NCI-H2081 (cell line): ENCODE data around the gene POU2F1.

ENCODE experiments used
- DNase-seq, 2 experiments: peaks; one replicate each; lab custom pipeline; 2025; lab: John Stamatoyannopoulos, UW

The POU2F1 gene

DNA sequence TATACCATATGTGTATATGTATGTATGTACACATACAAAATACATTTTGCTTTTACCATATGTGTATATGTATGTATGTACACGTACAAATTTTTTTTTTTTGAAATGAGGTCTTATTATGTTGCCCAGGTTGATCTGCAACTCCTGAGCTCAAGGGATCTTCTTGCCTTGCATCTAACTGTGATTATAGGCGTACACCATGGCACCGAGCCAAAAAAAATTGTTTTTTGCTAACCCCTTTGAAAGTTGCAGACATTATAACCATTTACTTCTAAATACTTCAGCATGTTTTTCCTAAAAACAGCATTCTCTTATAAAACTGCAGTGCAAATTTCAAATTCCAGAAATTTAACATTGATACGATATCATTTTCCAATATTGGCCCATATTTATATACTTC is 147.0 kb downstream of the POU2F1 start:
- no peak for DNase-seq

DNA sequence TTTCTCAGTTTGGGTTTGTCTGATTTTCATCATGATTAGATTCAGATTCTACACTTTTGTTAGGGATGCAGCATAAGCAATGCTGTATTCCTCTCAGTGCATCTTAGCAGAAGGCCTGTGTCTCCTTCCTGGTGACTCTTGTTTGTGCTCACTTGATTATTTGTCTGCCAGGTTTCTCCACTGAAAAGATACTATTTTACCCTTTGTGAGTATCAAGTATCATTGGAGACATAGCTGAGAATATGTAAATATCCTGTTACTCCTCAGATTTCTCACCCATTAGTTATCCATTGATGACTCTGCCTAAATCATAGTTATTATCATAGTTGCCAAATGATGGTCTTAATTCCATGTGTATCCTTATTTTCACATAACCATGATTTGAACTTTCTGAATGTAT is 148.5 kb downstream of the POU2F1 start:
- no peak for DNase-seq

DNA sequence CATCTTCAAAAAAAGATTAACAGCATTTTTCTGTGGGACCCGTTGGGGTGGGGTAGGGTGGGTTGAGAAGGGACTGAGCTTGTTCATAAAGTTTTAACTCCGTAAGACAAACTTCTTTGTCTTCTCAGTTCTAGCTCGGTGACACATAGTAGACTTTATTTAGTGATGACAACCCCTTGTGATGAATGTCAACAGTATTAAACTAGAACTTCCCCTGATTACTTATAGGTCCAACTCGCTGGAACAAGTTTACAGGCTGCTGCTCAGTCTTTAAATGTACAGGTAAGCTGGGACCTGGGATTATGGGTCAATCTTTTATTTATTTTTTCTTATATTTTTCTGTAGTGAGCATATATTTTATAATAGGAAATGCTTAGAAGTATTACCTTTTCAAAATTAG is 149.2 kb downstream of the POU2F1 start:
- DNase-seq: no peak

DNA sequence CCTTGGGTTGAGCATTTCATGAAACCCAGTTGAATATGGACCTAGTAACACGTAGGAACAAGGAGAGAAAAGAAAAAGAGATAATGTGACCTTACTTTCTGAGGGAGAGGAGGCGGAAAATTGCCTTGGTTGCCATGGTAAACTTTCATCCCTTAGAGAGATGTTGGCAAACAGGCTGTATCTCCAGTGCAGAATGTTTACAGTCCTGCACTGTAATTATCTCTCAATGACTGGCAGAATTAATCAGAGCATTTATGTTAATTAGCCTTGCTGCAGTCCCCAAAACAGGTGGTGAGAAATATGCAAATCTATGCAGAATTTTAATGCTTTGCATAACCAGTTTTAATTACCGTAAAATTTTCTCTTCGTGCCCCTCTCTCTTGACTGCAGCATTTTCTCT is 150.3 kb downstream of the POU2F1 start:
- peak; percentile 58 to 82 for DNase-seq

DNA sequence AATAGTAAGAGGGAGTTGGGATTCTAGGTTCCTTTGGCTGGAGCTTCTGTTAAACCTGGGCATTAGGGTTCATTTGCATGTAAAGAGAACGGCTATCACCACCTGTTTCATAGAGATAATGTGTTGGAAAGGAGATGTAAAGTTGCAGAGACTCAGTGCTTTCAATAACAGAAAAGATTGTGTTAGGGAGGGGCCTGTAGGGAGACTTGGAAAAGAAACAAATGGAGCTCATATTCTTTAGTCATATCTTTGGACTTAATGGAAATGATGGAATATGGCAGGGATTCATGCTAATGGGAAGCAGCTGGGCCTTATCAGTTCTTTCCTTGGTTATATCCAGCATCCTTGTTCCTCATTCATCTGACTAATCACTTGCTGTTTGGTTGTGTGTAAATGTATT is 152.7 kb downstream of the POU2F1 start:
- DNase-seq: no peak

DNA sequence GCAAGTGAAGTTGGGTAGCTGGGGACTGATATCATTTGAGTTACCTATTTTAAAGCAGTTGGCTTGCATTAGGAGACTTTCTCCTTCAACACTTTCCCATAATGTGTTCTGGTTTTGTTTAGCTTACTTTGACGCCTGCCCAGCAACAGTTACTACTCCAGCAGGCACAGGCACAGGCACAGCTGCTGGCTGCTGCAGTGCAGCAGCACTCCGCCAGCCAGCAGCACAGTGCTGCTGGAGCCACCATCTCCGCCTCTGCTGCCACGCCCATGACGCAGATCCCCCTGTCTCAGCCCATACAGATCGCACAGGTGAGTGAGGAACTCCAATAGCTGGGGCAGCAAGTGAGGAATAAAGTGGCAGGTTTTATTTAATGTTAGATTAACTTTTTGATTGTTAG is 153.3 kb downstream of the POU2F1 start:
- DNase-seq: no peak

DNA sequence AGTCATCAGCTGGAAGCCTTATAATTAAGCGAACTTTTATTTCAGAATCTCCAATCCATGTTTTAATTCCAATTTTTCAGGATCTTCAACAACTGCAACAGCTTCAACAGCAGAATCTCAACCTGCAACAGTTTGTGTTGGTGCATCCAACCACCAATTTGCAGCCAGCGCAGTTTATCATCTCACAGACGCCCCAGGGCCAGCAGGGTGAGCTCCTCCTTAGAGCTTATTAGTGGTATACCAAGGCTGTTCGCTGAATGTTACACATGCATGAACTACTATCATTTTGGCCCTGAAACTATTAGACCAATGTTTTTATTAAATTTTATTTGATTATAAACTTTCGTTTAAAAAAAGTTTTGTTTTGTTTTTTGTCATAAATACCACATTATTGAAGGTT is 155.3 kb downstream of the POU2F1 start:
- no peak for DNase-seq

DNA sequence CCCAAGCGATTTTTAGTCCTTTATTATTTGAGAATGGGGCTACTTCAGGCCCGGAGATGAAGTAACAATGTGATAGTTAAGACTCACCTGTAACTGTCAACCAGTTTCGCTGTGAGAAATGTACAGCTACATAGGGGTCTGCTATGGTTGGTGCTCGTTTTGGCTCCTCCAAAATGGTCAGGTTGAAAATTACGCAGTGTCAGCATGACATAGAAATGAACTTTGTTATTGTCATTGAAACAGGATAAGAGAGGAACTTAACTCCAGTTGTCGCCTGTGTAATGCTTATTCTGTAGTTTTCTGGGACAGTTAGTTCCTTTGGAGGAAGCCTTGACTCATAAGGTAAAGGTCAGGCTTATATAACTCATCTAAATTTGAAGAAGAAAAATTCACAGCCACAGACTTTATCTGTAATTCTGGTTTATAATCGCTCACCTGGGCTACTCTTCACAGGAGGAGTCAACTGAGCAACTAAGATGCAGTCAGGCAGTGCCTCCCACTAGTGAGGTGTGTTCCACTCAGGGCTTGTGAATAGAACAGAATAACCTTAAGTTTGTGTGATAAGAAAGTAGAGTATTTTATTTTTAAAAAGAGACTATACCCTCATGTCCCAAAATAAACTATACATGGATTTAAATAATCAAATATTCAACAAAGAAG is 166.7 kb downstream of the POU2F1 start:
- no peak for DNase-seq

DNA sequence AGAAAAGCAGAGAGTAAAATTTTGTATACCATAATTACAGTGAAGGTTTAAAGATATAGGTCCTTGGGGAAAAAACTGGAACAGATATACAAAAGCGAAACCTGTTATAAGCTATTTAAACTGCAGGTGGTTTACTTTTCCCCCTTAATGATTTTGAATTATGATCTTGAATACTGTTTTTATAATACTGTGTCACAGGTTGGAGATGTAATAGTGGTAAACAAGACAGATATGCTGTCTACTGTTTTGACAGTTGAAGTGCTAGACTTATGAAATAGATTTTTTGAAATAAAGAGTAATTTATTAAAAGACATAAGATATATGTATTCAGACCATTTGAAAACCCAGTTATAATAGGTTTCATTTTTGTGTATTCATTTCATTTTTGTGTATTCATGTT is 168.3 kb downstream of the POU2F1 start:
- DNase-seq: no peak

DNA sequence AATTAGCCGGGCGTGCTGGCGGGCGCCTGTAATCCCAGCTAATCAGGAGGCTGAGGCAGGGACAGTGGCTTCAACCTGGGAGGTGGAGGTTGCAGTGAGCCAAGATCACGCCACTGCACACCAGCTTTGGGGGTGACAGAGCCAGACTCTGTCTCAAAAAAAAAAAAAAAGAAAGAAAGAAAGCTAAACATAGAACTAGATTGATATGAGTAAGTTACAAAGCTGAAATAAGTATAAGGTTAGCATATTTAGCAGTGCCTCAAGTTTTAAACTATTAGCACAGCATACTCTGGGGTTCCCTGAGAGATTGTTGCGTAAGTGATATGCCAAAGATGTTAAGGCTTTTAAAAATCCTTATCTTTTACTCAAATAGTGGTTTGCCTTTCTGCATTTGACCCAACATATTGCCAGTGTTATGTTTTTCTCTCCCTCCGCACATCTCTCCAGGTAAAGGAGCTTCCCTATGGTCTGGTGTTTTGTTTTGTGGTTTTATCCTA is 171.6 kb downstream of the POU2F1 start:
- DNase-seq: no peak

DNA sequence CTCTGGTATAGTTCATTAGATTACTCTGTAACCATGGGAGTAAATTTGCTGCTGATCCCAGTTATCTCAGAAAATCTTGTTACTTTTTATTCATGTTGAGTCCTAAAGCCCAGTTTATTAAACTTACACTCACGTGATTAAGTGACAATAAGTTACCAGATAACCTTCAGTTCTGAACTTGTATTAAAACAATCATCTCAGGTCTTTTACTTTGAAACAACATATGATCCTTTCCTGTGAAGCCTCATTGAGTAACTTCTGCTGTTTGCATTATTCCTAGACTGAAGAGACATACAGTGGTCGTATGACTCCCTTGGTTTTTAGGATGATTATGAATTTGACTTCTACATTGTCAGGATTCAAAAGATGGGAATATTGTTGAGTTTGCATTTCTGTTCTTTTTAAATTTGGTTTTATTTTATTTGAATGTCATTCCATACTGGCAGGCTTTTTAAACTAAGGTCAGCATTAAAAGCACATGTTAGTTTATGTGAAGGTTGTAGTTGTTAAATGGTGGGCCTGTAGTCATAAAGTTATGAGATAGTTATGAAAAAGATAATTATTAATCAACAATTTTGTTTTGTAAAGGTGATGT is 179.8 kb downstream of the POU2F1 start:
- DNase-seq: no peak

DNA sequence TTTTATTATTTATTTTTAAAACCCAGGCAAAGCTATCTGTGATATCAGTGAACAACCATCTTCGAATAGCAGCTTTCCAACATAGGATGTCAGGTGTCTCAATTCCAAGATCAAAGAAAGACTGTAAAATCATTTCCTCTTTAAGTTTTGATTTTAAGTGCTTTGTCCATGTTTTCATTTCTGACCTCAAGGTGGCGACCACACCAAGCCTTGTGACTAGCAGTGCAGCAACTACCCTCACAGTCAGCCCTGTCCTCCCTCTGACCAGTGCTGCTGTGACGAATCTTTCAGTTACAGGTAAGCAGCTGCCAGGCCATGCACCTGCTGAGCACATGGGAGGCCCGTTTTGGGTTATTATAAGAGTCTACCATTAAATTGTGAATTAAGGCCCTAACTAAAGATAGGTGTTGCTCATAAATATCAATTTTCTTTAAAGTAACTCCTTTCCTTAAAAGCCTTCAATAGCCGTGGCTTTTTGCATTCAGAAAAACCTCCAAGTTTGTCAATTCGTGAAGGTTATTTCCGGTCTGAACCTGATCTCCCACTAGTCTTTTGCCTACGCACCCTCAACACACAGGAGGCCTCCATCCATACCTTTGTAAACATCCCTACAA is 180.7 kb downstream of the POU2F1 start:
- peak; percentile 61 to 83 for DNase-seq

DNA sequence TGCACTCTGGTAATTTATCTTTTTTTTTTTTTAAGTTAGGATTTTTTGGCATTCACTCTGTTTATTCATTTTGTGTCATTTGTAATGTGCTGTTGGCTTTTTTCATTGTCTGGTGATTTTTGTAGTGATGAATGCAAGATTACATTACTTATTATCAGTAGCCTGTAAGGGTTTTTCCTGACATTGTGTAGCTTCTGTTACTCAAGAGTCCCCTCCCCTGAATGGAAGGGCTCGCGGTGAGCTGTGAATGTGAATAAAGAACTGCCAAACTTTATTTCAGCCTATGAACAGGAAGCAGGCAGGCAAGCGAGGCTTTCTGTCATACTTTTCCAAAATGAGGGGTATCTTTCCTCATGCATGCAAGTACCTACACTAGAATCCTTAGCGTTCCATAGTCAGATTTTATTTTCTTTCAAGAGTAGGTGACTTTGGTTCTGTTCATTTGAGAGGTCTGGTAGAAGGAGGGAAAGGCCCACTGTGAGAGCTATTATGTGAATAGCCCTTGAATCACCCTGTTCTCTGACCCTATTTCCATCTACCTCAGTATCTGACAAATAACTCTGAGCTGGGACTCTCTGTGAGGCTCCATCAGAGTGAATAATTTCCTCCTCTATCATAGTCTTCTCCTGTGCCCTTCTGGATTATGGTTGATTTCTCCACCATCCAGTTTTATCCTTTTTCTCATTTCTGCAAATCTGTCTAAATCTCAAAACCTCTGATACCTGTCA is 183.6 kb downstream of the POU2F1 start:
- DNase-seq: no peak

DNA sequence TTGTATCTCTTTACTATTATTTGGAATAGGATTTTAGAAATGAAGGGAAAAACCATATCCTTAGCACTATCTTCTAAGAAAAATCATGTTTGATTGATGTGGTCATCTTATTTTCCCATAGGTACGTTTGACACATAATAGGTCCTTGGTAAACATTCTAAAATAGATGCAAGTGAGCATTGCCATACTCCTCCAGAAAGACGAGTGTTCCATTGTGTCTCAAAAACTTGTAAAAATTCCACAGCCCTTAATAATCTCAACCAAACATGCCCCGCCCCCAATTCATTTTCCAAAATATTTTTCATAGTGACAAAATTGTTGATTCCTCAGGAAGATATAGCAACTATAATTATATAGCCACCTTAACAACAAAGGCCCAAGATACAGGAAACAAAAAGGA is 184.2 kb downstream of the POU2F1 start:
- DNase-seq: no peak

DNA sequence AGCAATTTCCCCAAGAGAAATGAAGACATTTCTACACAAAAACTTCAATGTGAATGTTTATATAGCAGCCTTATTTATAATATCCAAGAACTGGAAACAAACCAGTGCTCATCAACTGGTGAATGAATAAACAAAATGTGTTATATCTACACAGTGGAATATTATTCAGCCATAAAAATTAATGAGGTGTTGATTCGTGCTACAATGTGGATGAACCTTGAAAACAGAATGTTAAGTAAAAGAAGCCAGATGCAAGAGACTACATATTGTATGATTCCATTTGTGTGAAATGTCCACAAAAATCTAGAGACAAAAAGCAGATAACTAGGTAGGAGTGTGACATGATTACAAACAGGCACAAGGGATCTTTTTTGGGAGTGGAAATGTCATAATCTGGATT is 187.7 kb downstream of the POU2F1 start:
- no peak for DNase-seq

DNA sequence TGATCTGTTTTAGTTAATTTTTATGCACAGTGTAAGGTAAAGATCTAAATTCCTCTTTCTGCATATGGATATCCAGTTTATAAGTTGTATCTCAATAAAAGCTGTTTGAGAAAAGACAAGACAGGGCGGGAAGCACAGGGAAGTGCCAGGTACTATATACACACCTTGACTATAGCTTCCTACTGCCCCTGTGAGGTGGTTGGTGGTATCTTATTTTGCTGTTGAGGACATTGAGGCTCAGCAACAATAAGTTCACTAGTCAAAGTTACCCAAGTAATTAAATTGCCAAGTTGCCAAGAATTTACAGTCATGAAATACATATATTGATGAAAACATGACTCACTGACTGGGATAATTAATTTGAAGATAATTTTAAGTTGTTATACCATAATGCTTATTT is 188.5 kb downstream of the POU2F1 start:
- no peak for DNase-seq

DNA sequence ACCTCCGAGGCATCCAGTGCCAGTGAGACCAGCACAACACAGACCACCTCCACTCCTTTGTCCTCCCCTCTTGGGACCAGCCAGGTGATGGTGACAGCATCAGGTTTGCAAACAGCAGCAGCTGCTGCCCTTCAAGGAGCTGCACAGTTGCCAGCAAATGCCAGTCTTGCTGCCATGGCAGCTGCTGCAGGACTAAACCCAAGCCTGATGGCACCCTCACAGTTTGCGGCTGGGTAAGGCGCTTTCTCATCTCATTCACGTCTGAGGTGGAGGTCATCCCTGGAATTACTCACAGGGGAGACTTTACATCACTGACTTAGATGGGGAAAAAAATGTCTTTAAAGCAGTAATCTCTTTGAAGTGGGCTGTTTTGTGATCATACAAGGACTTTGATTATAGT is 191.4 kb downstream of the POU2F1 start:
- DNase-seq: peak; percentile 54 to 56

DNA sequence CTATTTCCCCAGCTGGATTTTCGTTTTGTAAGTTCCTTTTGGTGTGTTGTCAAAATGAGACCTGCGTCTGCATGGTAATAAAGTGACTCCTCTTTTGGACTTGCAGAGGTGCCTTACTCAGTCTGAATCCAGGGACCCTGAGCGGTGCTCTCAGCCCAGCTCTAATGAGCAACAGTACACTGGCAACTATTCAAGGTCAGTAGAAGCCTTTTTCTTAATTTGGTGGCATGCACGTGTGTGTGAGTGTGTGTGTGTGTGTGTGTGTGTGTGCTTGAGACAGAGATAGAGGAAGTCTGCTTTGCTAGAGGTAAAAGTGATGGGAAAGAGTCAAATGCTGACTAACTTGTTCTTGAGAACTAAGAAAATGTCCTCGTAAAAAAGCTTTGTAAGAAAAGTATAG is 192.2 kb downstream of the POU2F1 start:
- DNase-seq: no peak

DNA sequence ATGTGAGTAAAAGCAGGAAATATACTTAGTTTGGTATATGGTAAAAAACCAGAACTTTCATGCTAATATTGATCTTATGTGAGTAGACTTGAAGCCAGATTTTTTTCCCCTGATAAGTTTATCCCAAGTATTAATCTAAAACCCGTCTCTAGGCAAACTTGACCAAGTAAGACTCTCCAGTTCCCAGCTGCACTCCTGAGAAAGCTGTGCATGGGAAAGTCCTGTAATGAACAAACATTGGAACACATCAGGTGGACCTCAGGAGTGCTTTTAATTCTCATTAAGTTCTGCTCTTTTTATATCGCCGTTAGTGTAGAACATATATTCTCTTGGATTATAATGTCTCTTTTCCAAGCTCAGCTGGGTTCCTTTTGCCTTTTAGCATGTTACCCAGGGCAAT is 192.6 kb downstream of the POU2F1 start:
- no peak for DNase-seq

DNA sequence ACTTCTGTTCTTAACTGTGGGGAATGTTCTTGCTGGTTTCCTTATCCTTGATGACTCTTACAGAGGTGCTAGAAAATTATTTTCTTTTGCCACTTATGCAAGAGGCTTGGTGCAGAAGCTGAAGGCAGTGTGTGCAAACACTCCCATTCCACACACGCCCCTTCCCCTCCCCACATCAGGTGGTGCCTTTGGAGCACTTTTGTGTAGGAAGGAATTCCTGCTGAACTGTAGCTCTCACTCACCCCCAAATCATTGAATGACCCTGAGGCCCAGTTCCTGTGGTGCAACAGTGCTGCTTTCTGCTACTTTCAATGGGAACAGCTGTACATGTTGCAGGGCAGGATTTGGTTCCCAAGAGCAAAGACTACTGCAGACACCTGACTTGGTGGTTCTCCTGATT is 195.8 kb downstream of the POU2F1 start:
- DNase-seq: no peak

DNA sequence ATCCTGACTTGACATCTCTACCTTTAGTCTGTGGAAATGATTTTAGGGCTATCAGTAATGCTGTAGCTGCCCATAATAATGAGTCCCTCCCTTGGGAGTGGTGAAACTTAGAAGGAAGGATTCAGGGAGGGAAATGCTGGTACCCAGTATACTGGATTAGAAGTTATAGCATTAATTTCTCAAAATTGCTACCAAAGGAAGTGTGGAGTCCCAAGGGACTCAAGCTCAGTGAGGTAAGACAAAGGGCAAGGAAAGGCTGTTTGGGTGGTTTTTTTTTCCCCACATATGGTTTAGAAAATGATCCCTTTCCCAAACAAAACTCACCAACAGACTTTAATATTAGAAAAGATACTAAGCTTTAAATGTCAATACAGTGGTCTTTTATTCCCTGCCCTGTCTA is 197.7 kb downstream of the POU2F1 start:
- DNase-seq: no peak

DNA sequence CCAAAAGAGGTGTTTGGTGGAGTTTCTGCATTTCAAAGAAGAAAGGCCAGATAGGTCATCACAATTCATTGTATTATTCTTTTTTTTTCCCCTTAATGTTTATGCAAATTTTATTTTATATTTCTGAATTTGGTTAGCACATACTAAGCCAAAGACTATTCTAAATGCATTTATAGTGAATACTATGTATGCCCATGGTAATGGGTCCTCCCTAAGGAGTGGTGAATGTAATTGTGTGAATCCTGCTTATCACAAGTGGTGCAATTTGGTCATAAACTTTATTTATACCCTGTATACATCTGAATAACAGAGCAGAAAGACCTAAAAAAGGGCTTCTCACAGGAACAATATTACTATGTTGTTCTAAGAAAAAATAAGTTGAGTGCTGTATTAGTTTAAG is 198.6 kb downstream of the POU2F1 start:
- DNase-seq: no peak

DNA sequence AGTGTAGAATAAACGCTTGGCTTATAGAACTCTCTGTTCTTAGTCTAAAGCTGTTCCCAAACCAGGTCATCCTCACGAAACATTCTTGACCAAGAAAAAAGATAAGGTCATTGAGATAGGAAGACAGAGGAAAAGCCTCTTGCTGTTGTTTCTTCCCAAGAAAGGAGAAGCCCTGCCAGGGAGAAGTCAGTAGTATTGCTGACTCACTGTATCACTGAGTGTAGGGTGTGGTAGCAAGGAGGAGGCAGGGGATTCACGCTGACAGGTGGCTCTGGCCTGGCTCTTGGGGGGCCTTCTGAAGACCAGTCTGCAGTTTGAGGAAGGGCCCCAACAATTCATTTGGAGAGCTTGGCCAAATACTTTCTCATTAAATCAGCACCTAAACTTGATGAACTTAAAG is 199.8 kb downstream of the POU2F1 start:
- DNase-seq: no peak
